Astrocyte (in vitro differentiated cells and primary cell): ENCODE data around the gene HYI.

ENCODE experiments used
- CTCF ChIP-seq: IDR thresholded peaks from 2 replicates; pipeline ENCODE4 v1.5.1; 2011; ENCODE audit warnings: low read depth, mild to moderate bottlenecking, inconsistent platforms, low read length, moderate library complexity; ENCODE audit not compliant: insufficient read depth
- EZH2 ChIP-seq: IDR thresholded peaks from 2 replicates; pipeline ENCODE4 v1.6.1; 2012; ENCODE audit warnings: mild to moderate bottlenecking, low read length, inconsistent platforms; ENCODE audit not compliant: insufficient read depth

- TF ChIP-seq CTCF (no peak), EZH2 (no peak)
These were observed 11.7 kb downstream of the HYI start for GRCh38 chr1:43441894-43442637.
